ENCODE data around the gene BCAS4.

The BCAS4 gene

DNA sequence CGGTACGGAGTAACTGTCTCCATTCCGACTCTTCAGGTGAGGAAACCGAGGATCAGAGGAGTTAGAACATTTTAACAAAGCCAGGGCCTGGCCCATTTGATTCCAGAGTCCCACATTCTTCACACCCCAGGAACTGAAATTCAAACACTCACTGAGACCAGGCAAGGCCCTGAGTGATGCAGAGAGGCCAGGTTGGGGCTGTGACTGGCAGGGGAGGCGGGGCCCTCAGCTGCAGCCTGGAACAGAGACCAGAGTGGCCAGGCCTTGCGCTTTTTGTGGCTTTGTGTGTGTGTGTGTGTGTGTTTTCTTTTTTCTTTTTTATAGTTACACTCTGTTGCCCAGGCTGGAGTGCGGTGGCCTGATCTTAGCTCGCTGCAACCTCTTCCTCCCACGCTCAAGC, 57.2 kb downstream of the BCAS4 start:
- TF ChIP-seq GATA2 (IDR thresholded peaks at IDR 0.05; ENCODE audit: low read depth, low read length) (no peak), GATA3 (IDR thresholded peaks at IDR 0.05; ENCODE audit: low read depth, low read length) (no peak)

DNA sequence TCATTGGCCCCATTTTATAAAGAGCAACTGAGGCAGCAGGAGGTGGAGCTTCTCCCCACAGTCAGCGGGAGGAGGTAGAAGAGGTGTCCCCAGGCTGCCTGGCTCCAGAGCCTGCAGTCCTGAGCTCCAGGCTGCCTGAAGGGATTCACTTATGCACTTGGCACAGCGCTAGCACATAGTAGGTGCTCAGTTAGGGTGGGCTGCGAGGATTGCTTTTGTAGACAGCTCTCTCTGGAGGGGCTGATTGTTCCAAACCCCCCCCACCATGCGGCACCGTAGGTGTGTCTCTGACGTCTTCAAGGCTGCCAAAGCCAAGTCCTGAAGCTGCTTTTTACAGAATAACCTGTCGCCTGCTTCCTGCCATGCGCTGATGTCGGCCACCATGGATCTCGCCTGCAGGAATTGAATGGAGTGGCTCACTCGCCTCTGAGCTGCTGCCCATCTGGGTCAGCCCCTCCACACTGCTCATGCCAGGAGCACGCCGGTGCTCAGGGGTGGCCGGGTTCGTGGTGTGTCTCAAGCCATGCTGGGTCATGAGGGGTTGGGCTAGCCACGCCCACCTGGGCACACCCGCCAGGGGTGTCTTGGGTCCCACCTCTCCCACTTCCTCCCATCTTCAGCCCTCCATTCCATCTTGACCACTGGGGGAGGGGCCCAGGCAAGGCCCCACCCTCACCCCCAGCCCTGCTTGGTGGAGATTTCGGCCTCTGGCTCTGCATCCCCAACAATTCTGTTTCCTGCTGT, 59.8 kb downstream of the BCAS4 start:
- TF ChIP-seq GATA2 (IDR thresholded peaks at IDR 0.05; ENCODE audit: low read depth, low read length): no peak
- no peak for TF ChIP-seq GATA3 (IDR thresholded peaks at IDR 0.05; ENCODE audit: low read depth, low read length)

DNA sequence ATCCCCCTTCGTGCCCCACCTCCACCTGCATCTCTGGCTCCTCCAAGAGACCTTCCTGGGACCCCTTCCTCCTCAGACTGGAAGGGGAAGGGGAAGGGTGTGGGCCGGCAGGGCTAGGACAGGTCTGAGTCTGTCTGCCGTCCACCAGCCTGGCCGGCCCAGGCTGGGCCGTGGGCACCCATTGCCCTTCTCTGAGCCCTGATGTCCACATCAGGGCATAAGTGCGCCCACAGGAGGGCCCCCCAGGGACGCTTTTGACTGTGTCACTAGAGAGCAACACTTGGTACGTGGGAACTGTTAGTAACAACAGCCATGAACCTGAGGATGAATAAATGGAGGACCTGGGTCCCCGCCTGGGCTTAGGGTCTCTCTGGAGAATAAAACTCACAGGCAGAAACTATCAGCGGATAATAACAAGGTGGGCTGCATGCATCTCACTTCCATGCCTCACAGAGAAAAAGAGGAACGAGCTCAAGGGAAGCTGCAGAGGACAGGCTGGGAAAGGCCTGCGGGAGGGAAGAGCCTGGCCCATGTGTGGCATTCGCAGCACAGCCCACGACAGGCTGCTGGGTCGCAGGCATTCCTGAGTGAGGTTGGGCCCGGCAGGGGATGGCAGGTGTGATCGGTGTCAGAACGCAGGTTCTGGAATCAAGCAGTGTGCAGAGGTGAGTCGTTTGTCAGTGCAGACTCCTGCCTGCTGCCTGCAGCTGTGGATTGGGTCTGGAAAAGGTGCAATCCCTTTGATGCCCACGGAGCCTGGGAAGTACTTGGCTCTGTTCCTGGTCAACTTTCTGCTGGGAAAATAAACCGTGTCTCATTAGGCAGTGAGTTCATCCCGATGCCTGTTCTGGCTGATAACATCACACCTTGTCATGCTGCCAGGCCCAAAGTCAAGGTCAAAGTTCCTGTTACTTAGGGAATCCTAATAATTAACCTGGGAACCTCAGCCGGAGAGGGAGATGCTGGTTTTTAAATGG, 60.9 kb downstream of the BCAS4 start:
- TF ChIP-seq GATA2 (IDR thresholded peaks at IDR 0.05; ENCODE audit: low read depth, low read length) (peak; percentile 72), GATA3 (IDR thresholded peaks at IDR 0.05; ENCODE audit: low read depth, low read length) (no peak)

GRCh38 chr20:50856475-50857041, 61.7 kb downstream of the BCAS4 start:
- TF ChIP-seq GATA3 (IDR thresholded peaks at IDR 0.05; ENCODE audit: low read depth, low read length): no peak
- TF ChIP-seq GATA2 (IDR thresholded peaks at IDR 0.05; ENCODE audit: low read depth, low read length): no peak

DNA sequence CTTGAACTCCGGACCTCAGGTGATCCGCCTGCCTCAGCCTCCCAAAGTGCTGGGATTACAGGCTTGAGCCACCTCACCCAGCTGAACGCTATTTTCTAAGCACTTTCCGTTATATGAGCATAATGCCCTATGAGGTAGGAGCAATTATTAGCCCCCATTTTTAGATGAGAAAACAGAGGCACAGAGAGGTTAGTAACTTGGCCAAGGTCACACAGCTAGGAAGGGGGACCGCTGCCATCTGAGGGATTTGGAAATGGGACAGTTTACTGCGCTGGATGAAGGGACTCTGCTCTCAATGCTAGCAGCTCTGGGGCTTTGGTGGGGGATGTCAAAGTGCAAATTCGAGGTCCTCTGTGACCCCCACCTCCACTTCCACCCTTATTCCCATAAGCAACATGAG, 62.5 kb downstream of the BCAS4 start:
- no peak for TF ChIP-seq GATA3 (IDR thresholded peaks at IDR 0.05; ENCODE audit: low read depth, low read length)
- TF ChIP-seq GATA2 (IDR thresholded peaks at IDR 0.05; ENCODE audit: low read depth, low read length): no peak

GRCh38 chr20:50858525-50858924, 63.7 kb downstream of the BCAS4 start:
- TF ChIP-seq GATA3 (IDR thresholded peaks at IDR 0.05; ENCODE audit: low read depth, low read length): no peak
- no peak for TF ChIP-seq GATA2 (IDR thresholded peaks at IDR 0.05; ENCODE audit: low read depth, low read length)

DNA sequence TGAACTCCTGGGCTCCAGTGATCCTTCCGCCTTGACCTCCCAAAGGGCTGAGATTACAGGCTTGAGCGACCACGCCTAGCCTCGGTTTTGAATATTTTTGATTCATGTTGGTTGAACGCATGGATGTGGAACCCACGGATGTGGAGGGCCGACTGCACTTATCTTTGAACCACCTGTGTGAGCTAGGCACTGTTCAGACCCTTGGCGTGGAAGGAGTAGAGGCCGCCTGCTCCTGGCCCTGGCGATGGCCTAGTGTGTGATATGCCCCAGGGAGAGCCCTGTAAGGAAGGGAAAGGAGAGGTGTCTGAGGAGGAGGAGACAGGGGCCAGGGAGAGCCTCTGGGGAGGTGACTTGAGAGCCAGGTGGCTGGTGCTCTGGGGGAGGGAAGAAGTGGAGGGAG, 64.3 kb downstream of the BCAS4 start:
- TF ChIP-seq GATA3 (IDR thresholded peaks at IDR 0.05; ENCODE audit: low read depth, low read length): no peak
- TF ChIP-seq GATA2 (IDR thresholded peaks at IDR 0.05; ENCODE audit: low read depth, low read length): no peak

DNA sequence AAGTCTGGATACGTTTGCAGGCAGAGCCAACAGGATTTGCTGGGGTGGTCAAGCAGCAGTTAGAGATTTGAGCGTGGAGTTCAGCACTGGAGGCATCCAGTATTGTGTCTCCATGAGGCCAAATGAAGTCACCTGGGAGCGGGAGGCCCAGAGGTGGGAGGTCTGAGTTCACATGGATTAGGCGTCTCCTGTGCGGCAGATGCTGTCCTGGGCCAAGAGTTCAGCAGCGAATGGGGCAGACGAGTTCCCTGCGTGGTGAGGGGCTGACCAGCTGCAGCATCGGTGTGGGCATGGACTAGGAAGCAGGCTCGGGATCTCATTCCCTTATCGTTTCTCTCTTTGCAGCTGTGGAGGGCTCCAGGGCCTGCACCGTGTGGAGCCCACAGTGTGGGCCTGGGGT, 66.2 kb downstream of the BCAS4 start:
- TF ChIP-seq GATA3 (IDR thresholded peaks at IDR 0.05; ENCODE audit: low read depth, low read length) (no peak), GATA2 (IDR thresholded peaks at IDR 0.05; ENCODE audit: low read depth, low read length) (no peak)

GRCh38 chr20:50862546-50862945, 67.7 kb downstream of the BCAS4 start:
- no peak for TF ChIP-seq GATA2 (IDR thresholded peaks at IDR 0.05; ENCODE audit: low read depth, low read length)
- no peak for TF ChIP-seq GATA3 (IDR thresholded peaks at IDR 0.05; ENCODE audit: low read depth, low read length)

- TF ChIP-seq GATA3 (IDR thresholded peaks at IDR 0.05; ENCODE audit: low read depth, low read length) (no peak), GATA2 (IDR thresholded peaks at IDR 0.05; ENCODE audit: low read depth, low read length) (no peak)
Observed at GRCh38 chr20:50865114-50865513, 70.3 kb downstream of the BCAS4 start.

GRCh38 chr20:50865591-50865990, 70.7 kb downstream of the BCAS4 start:
- TF ChIP-seq GATA2 (IDR thresholded peaks at IDR 0.05; ENCODE audit: low read depth, low read length) (no peak), GATA3 (IDR thresholded peaks at IDR 0.05; ENCODE audit: low read depth, low read length) (no peak)

DNA sequence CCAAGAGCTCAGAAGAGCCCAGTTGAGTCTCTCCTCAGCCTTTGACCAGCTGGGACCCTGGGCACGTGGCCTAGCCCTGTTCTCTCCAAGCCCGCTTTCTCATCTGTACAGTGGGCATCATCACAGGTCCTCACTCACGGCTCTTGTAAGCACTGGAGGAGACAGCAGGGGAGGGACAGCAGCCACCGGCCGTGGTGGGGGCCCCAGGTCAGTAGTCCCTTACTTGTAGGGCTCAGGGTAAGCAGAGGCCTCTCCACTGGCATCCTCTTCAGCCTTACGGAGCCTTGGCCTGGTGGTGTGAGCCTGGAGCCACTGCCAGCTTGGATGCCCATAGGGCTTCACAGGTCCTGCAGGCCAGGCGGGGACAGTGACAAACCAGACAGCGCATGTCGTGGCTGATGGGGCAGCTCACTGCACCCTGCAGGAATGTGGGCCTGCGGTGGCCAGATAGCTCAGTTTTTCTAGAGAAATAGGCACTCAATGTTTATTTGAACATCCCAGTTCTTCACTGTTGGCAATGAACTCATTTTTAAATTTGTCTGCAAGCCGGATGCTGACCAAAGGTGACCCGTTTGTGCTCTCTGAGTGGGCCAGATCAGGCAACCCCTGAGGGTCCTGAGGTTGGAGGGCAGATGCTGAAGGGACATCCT, 71.3 kb downstream of the BCAS4 start:
- TF ChIP-seq GATA2 (IDR thresholded peaks at IDR 0.05; ENCODE audit: low read depth, low read length) (no peak), GATA3 (IDR thresholded peaks at IDR 0.05; ENCODE audit: low read depth, low read length) (no peak)

DNA sequence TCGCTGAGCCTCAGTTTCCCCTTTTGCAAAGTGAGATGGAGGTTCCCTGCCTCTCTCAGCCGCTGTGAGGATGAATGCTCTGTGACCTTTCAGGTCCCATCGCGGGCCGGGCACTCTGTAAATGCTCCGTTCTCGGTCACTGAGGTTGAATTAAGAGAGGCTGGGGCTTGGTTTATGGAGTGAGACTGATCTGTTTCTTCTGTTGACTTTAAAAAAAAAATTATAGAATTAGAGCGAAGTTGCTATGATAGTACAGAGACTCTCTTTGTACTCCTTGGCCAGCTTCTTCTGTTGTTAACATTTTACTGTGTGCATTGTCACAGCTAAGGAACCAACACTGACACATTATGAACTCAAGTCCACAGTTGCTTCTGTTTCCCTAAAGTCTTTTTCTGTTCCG, 72.0 kb downstream of the BCAS4 start:
- no peak for TF ChIP-seq GATA2 (IDR thresholded peaks at IDR 0.05; ENCODE audit: low read depth, low read length)
- no peak for TF ChIP-seq GATA3 (IDR thresholded peaks at IDR 0.05; ENCODE audit: low read depth, low read length)

DNA sequence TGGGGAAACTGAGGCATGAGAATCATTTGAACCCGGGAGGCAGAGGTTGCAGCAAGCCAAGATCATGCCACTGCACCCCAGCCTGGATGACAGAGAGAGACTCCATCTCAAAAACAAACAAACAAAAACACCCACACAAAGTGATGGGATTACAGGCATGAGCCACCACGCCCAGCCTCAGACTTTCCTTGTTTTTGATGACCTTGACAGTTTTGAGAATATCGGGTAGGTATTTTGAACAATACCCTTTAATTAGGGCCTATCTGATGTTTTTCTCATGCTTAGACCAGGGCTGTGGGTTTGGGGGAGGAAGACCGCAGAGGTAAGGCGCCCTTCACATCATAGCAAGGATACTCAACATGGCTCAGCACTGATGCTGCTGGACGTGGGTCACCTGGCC, 72.9 kb downstream of the BCAS4 start:
- TF ChIP-seq GATA2 (IDR thresholded peaks at IDR 0.05; ENCODE audit: low read depth, low read length) (no peak), GATA3 (IDR thresholded peaks at IDR 0.05; ENCODE audit: low read depth, low read length) (no peak)
